HepG2 (cell line): ENCODE results near the gene CBX2. TPM values are rescaled to one million over a fixed set of nuclear protein-coding genes. Genes with fewer than 3 reads are reported as not detected.

ENCODE experiments used
- ATF6 ChIP-seq: sonication (generic); formaldehyde crosslinking; conservative IDR thresholded peaks from 2 replicates; pipeline ENCODE4 v1.4.0; 2020; ENCODE audit warnings: missing genetic modification reagents
- ATF7-NPFF ChIP-seq: sonication (generic); formaldehyde crosslinking; IDR thresholded peaks from 2 replicates; pipeline ENCODE4 v1.8.1; 2023; ENCODE audit warnings: mild to moderate bottlenecking, low read depth, missing genetic modification reagents, moderate library complexity
- DNMT1 ChIP-seq: sonication (generic); formaldehyde crosslinking; IDR thresholded peaks from 2 replicates; pipeline ENCODE4 v1.5.1; 2020; ENCODE audit warnings: mild to moderate bottlenecking, missing genetic modification reagents
- FOSL2 ChIP-seq: sonication (generic); formaldehyde crosslinking; IDR thresholded peaks from 2 replicates; pipeline ENCODE4 v1.4.0; 2020; ENCODE audit warnings: missing genetic modification reagents
- HCFC1 ChIP-seq: fragments of 150-350 bp; IDR thresholded peaks from 2 replicates; pipeline ENCODE4 v1.6.1; 2014; ENCODE audit warnings: low read depth, low read length
- HHEX ChIP-seq: IDR thresholded peaks from 2 replicates; pipeline ENCODE4 v1.6.1; 2016; ENCODE audit warnings: control low read depth
- ISX ChIP-seq: sonication (generic); formaldehyde crosslinking; conservative IDR thresholded peaks from 2 replicates; pipeline ENCODE4 v1.5.0; 2020; ENCODE audit warnings: missing genetic modification reagents
- NAIF1 ChIP-seq: sonication (generic); formaldehyde crosslinking; IDR thresholded peaks from 2 replicates; pipeline ENCODE4 v1.5.0; 2020; ENCODE audit warnings: mild to moderate bottlenecking, missing genetic modification reagents, borderline replicate concordance
- SRSF1 ChIP-seq: fragments of 200-400 bp; formaldehyde crosslinking; optimal IDR thresholded peaks from 2 replicates; pipeline ENCODE3; 2017; ENCODE audit warnings: mild to moderate bottlenecking, low read depth, low read length, moderate library complexity
- ZMYM2 ChIP-seq: sonication (generic); formaldehyde crosslinking; IDR thresholded peaks from 2 replicates; pipeline ENCODE4 v1.8.0; 2022; ENCODE audit warnings: mild to moderate bottlenecking, missing genetic modification reagents
- ZNF253 ChIP-seq: sonication (generic); formaldehyde crosslinking; IDR thresholded peaks from 2 replicates; pipeline ENCODE4 v1.8.0; 2022; ENCODE audit warnings: mild to moderate bottlenecking, missing genetic modification reagents, borderline replicate concordance
- ZNF513 ChIP-seq: sonication (generic); formaldehyde crosslinking; conservative IDR thresholded peaks from 2 replicates; pipeline ENCODE4 v1.5.0; 2020; ENCODE audit warnings: missing genetic modification reagents
- ZNF597 ChIP-seq: sonication (generic); formaldehyde crosslinking; IDR thresholded peaks from 2 replicates; pipeline ENCODE4 v1.5.0; 2020; ENCODE audit warnings: missing genetic modification reagents
- ZNF879 ChIP-seq: sonication (generic); formaldehyde crosslinking; IDR thresholded peaks from 2 replicates; pipeline ENCODE4 v1.8.1; 2023; ENCODE audit warnings: missing genetic modification reagents
- polyA plus RNA-seq, 8 experiments: library from polyadenylated mRNA; depleted of rRNA in 3 of 8; stranded (reverse) in 7 of 8; unstranded in 1 of 8; fragments of >200 nt; fragmentation: Illumina TruSeq in 4 of 8; extraction: Trizol in 4 of 8; gene quantifications; 2 replicates each; pipeline versions ENCODE4 v1.2.1 to v1.2.3, GENCODE V29; 2011 to 2016; ENCODE audit warnings: low read depth in 4 of 8, missing spikeins in 1 of 8, mixed read lengths in 1 of 8; ENCODE audit not compliant: insufficient read depth in 1 of 8
- total RNA-seq, 5 experiments: library from RNA; depleted of rRNA; stranded (reverse); fragments of >200 nt; fragmentation: Illumina TruSeq; extraction: Trizol; gene quantifications; 2 replicates each; pipeline ENCODE4 v1.2.3, GENCODE V29; 2016; ENCODE audit warnings: low read depth in 1 of 5
- TF ChIP-seq, protein P1 (sequence below): IDR thresholded peaks from 2 replicates; pipeline ENCODE4 v1.6.1; 2016; ENCODE audit warnings: missing genetic modification reagents, missing compliant biosample characterization
- TF ChIP-seq, protein P2 (sequence below): IDR thresholded peaks from 2 replicates; pipeline ENCODE4 v1.6.1; 2016; ENCODE audit warnings: control low read depth
- TF ChIP-seq, protein P3 (sequence below): sonication (generic); formaldehyde crosslinking; IDR thresholded peaks from 2 replicates; pipeline ENCODE4 v1.4.0; 2020; ENCODE audit warnings: missing genetic modification reagents

CBX2 gene
- total and polyA plus RNA-seq, 2 of the 13 experiments (the other 11 are each of a cell fraction or from before 2014, with no cell fraction given) = 14.5 to 31.1 TPM

GRCh38 chr17:79808763-79809529 lies 31.0 kb downstream of the CBX2 start (continued):
- TF ChIP-seq ZNF253 (CRISPR knock-in tag) (no peak), SRSF1 (no peak), FOSL2 (CRISPR knock-in tag) (peak; percentile 34), HHEX (CRISPR knock-in tag) (no peak), HCFC1 (no peak), ISX (CRISPR knock-in tag) (no peak), ZNF597 (CRISPR knock-in tag) (no peak), DNMT1 (CRISPR knock-in tag) (no peak; the same call in 1 of the 2 replicates), ZNF513 (CRISPR knock-in tag) (no peak), ZMYM2 (CRISPR knock-in tag) (no peak), ATF6 (no peak), ATF7-NPFF (0 out of 2 replicates have a peak, but pooled peaks have one; percentile 35), ZNF879 (no peak), NAIF1 (no peak)
- TF ChIP-seq, protein P1, sequence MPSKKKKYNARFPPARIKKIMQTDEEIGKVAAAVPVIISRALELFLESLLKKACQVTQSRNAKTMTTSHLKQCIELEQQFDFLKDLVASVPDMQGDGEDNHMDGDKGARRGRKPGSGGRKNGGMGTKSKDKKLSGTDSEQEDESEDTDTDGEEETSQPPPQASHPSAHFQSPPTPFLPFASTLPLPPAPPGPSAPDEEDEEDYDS (CRISPR knock-in tag) = no peak
- TF ChIP-seq, protein P2, sequence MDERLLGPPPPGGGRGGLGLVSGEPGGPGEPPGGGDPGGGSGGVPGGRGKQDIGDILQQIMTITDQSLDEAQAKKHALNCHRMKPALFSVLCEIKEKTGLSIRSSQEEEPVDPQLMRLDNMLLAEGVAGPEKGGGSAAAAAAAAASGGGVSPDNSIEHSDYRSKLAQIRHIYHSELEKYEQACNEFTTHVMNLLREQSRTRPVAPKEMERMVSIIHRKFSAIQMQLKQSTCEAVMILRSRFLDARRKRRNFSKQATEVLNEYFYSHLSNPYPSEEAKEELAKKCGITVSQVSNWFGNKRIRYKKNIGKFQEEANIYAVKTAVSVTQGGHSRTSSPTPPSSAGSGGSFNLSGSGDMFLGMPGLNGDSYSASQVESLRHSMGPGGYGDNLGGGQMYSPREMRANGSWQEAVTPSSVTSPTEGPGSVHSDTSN (CRISPR knock-in tag) = no peak
- TF ChIP-seq, protein P3, sequence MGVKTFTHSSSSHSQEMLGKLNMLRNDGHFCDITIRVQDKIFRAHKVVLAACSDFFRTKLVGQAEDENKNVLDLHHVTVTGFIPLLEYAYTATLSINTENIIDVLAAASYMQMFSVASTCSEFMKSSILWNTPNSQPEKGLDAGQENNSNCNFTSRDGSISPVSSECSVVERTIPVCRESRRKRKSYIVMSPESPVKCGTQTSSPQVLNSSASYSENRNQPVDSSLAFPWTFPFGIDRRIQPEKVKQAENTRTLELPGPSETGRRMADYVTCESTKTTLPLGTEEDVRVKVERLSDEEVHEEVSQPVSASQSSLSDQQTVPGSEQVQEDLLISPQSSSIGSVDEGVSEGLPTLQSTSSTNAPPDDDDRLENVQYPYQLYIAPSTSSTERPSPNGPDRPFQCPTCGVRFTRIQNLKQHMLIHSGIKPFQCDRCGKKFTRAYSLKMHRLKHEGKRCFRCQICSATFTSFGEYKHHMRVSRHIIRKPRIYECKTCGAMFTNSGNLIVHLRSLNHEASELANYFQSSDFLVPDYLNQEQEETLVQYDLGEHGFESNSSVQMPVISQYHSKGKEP (CRISPR knock-in tag) = no peak
